ENCODE data around the gene SELENOO. TPM values are rescaled to one million over a fixed set of nuclear protein-coding genes. Genes with fewer than 3 reads are reported as not detected.

SELENOO gene
- total RNA-seq, 1 experiment from 2014 or later: 27.0 TPM

- TF ChIP-seq E2F1 (CRISPR knock-in tag; IDR thresholded peaks at IDR 0.05) (no peak), IRF2 (CRISPR knock-in tag; IDR thresholded peaks at IDR 0.05; ENCODE audit: borderline replicate concordance, low read depth) (no peak), KAT7 (CRISPR knock-in tag; IDR thresholded peaks at IDR 0.05; ENCODE audit: borderline replicate concordance) (no peak), NR3C1 (CRISPR knock-in tag; conservative IDR thresholded peaks at IDR 0.05; ENCODE audit: low read depth) (no peak), SP1 (CRISPR knock-in tag; conservative IDR thresholded peaks at IDR 0.05) (no peak)
These were observed 8.2 kb upstream of the SELENOO start (continued) for GRCh38 chr22:50192436-50193204.

DNA sequence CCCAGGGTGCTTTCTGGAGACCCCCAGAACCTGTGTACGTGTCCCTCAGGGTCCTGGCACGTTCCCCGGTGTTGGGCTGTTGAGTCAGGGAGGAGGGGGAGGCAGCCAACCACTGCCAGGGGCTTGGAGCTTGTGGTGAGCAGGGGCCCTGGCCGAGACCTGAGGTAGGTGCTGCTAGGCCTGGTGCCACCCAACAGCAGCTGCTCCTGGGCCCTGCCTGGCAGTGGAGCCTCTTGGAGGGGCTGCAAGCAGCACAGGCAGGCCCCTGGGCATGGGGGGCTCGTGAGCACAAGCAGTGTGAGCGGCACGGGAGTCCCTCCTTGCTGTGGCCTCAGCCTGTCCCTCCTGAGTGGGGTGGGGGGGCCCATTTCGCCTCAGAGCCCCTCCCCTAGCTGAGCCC lies 7.2 kb upstream of the SELENOO start:
- H3K4me3 Mint-ChIP-seq: no peak overlapping the region
- ChIA-PET CTCF (no interaction called here), POLR2A (no interaction called here)
- no peaks in the 10 kb centered on the region for H3K9me3 Mint-ChIP-seq
- H3K27ac Mint-ChIP-seq: no peak overlapping the region
- ATAC-seq (no peak), DNase-seq (ENCODE audit: low spot score) (no peak)
- TF ChIP-seq AR (CRISPR knock-in tag; IDR thresholded peaks at IDR 0.05) (no peak), ZNF425 (CRISPR knock-in tag; conservative IDR thresholded peaks at IDR 0.05) (no peak), NFATC4 (CRISPR knock-in tag; IDR thresholded peaks at IDR 0.05) (no peak), SMAD4 (CRISPR knock-in tag; IDR thresholded peaks at IDR 0.05) (no peak), ELF4 (CRISPR knock-in tag; IDR thresholded peaks at IDR 0.05; ENCODE audit: low read depth) (no peak), MYBL2 (CRISPR knock-in tag; IDR thresholded peaks at IDR 0.05) (no peak), OVOL2 (CRISPR knock-in tag; IDR thresholded peaks at IDR 0.05; ENCODE audit: borderline replicate concordance) (no peak), NR3C1 (CRISPR knock-in tag; conservative IDR thresholded peaks at IDR 0.05; ENCODE audit: low read depth) (no peak), CTCF (IDR thresholded peaks at IDR 0.05) (no peak), MXD4 (CRISPR knock-in tag; IDR thresholded peaks at IDR 0.05; ENCODE audit: borderline replicate concordance) (no peak), JAZF1 (CRISPR knock-in tag; IDR thresholded peaks at IDR 0.05) (no peak), ATF3 (CRISPR knock-in tag; conservative IDR thresholded peaks at IDR 0.05) (no peak), TEAD4 (CRISPR knock-in tag; IDR thresholded peaks at IDR 0.05) (no peak), ZNF263 (CRISPR knock-in tag; IDR thresholded peaks at IDR 0.05; ENCODE audit: low read depth) (no peak), RELA (CRISPR knock-in tag; IDR thresholded peaks at IDR 0.05; ENCODE audit: borderline replicate concordance) (no peak), GABPB1 (CRISPR knock-in tag; IDR thresholded peaks at IDR 0.05) (no peak)
- TF ChIP-seq, protein P1, sequence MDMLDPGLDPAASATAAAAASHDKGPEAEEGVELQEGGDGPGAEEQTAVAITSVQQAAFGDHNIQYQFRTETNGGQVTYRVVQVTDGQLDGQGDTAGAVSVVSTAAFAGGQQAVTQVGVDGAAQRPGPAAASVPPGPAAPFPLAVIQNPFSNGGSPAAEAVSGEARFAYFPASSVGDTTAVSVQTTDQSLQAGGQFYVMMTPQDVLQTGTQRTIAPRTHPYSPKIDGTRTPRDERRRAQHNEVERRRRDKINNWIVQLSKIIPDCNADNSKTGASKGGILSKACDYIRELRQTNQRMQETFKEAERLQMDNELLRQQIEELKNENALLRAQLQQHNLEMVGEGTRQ (CRISPR knock-in tag; IDR thresholded peaks at IDR 0.05): no peak
- TF ChIP-seq, protein P2, sequence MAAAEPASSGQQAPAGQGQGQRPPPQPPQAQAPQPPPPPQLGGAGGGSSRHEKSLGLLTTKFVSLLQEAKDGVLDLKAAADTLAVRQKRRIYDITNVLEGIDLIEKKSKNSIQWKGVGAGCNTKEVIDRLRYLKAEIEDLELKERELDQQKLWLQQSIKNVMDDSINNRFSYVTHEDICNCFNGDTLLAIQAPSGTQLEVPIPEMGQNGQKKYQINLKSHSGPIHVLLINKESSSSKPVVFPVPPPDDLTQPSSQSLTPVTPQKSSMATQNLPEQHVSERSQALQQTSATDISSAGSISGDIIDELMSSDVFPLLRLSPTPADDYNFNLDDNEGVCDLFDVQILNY (CRISPR knock-in tag; IDR thresholded peaks at IDR 0.05): no peak
- TF ChIP-seq, protein P3, sequence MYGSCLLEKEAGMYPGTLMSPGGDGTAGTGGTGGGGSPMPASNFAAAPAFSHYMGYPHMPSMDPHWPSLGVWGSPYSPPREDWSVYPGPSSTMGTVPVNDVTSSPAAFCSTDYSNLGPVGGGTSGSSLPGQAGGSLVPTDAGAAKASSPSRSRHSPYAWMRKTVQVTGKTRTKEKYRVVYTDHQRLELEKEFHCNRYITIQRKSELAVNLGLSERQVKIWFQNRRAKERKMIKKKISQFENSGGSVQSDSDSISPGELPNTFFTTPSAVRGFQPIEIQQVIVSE (CRISPR knock-in tag; IDR thresholded peaks at IDR 0.05; ENCODE audit: borderline replicate concordance): no peak
- H3K36me3 Mint-ChIP-seq: no peaks in the 10 kb centered on the region; the same call in 1 of the 2 replicates
- H3K27me3 Mint-ChIP-seq (ENCODE audit: low read depth): no peaks in the 10 kb centered on the region
- H3K4me1 Mint-ChIP-seq: peaks cover 13% of the 10 kb centered on the region

All from WTC11 (cell line).